DMS114 treated with DMSO at 0.1 percent for 48 hours (cell line): ENCODE results near the gene PODN.

Experiments
- DNase-seq: peaks from one replicate; lab custom pipeline; 2025; ENCODE audit not compliant: unreplicated experiment; lab: John Stamatoyannopoulos, UW

The PODN gene

GRCh38 chr1:53088616-53089300 is 26.7 kb downstream of the PODN start:
- DNase-seq = no peak

GRCh38 chr1:53089478-53090226 is 27.6 kb downstream of the PODN start:
- no peak for DNase-seq

- no peak for DNase-seq
Observed at GRCh38 chr1:53090227-53091147, 28.5 kb downstream of the PODN start.

GRCh38 chr1:53091841-53092645 is 30.0 kb downstream of the PODN start:
- DNase-seq = no peak

GRCh38 chr1:53092659-53093450 is 30.8 kb downstream of the PODN start:
- no peak for DNase-seq

GRCh38 chr1:53093451-53093754 is 31.4 kb downstream of the PODN start:
- no peak for DNase-seq

- no peak for DNase-seq
Observed at GRCh38 chr1:53093778-53094532, 31.9 kb downstream of the PODN start.

GRCh38 chr1:53094533-53094919 is 32.5 kb downstream of the PODN start:
- DNase-seq = no peak

GRCh38 chr1:53104289-53104913 is 42.4 kb downstream of the PODN start:
- no peak for DNase-seq

GRCh38 chr1:53107090-53107489 is 45.1 kb downstream of the PODN start:
- no peak for DNase-seq

GRCh38 chr1:53107570-53108322 is 45.7 kb downstream of the PODN start:
- DNase-seq = no peak

- no peak for DNase-seq
Observed at GRCh38 chr1:53108646-53109580, 46.9 kb downstream of the PODN start.

- no peak for DNase-seq
Observed at GRCh38 chr1:53110370-53111072, 48.5 kb downstream of the PODN start.

GRCh38 chr1:53111073-53111556 is 49.1 kb downstream of the PODN start:
- no peak for DNase-seq

- DNase-seq = no peak
Observed at GRCh38 chr1:53111693-53112092, 49.7 kb downstream of the PODN start.

- no peak for DNase-seq
Observed at GRCh38 chr1:53112271-53112774, 50.3 kb downstream of the PODN start.
